Measurements from ENCODE around the gene MASP1.

Gene MASP1

GRCh38 chr3:187267306-187267705, 24.2 kb downstream of the MASP1 start:
- no peak overlapping the region for H3K4me3 ChIP-seq (replicated peaks in 1 of 2; ENCODE audit: low read depth in 2 of 2, low read length in 2 of 2)

GRCh38 chr3:187266691-187267090, 24.8 kb downstream of the MASP1 start:
- DNase-seq (ENCODE audit: low read depth in 2 of 2) = no peak
- TF ChIP-seq CTCF (IDR thresholded peaks at IDR 0.05; ENCODE audit: low read depth, low read length) = no peak
- no peak overlapping the region for H3K4me3 ChIP-seq (replicated peaks in 1 of 2; ENCODE audit: low read depth in 2 of 2, low read length in 2 of 2)

More at GRCh38 chr3:187267306-187267705, 24.2 kb downstream of the MASP1 start:
- TF ChIP-seq CTCF (IDR thresholded peaks at IDR 0.05; ENCODE audit: low read depth, low read length) = no peak
- DNase-seq (ENCODE audit: low read depth in 2 of 2) = peak; percentile 14 to 23

GRCh38 chr3:187265461-187265955, 26.0 kb downstream of the MASP1 start:
- no peak for TF ChIP-seq CTCF (IDR thresholded peaks at IDR 0.05; ENCODE audit: low read depth, low read length)
- peak in 1 of 2 donors; percentile 23 for DNase-seq (ENCODE audit: low read depth in 2 of 2)

GRCh38 chr3:187264911-187265310, 26.6 kb downstream of the MASP1 start:
- no peak overlapping the region for H3K4me3 ChIP-seq (replicated peaks in 1 of 2; ENCODE audit: low read depth in 2 of 2, low read length in 2 of 2)
- TF ChIP-seq CTCF (IDR thresholded peaks at IDR 0.05; ENCODE audit: low read depth, low read length) = no peak
- peak in 1 of 2 donors; percentile 65 for DNase-seq (ENCODE audit: low read depth in 2 of 2)

More at GRCh38 chr3:187265461-187265955, 26.0 kb downstream of the MASP1 start:
- H3K4me3 ChIP-seq (replicated peaks in 1 of 2; ENCODE audit: low read depth in 2 of 2, low read length in 2 of 2) = no peak overlapping the region

GRCh38 chr3:187264021-187264420, 27.5 kb downstream of the MASP1 start:
- no peak for TF ChIP-seq CTCF (IDR thresholded peaks at IDR 0.05; ENCODE audit: low read depth, low read length)
- peak; percentile 71 to 81 for DNase-seq (ENCODE audit: low read depth in 2 of 2)
- H3K4me3 ChIP-seq (replicated peaks in 1 of 2; ENCODE audit: low read depth in 2 of 2, low read length in 2 of 2) = no peak overlapping the region

GRCh38 chr3:187263270-187263669, 28.3 kb downstream of the MASP1 start:
- TF ChIP-seq CTCF (IDR thresholded peaks at IDR 0.05; ENCODE audit: low read depth, low read length) = no peak
- H3K4me3 ChIP-seq (replicated peaks in 1 of 2; ENCODE audit: low read depth in 2 of 2, low read length in 2 of 2) = no peak overlapping the region
- peak; percentile 23 to 35 for DNase-seq (ENCODE audit: low read depth in 2 of 2)

GRCh38 chr3:187262360-187262759, 29.2 kb downstream of the MASP1 start:
- no peak overlapping the region for H3K4me3 ChIP-seq (replicated peaks in 1 of 2; ENCODE audit: low read depth in 2 of 2, low read length in 2 of 2)
- no peak for TF ChIP-seq CTCF (IDR thresholded peaks at IDR 0.05; ENCODE audit: low read depth, low read length)
- DNase-seq (ENCODE audit: low read depth in 2 of 2) = no peak

Data from cardiac fibroblast (primary cell).